MM.1S (cell line): Measurements from ENCODE around the gene RUBCN.

Experiments used
- CTCF ChIP-seq: fragments of 300-600 bp; sonication (generic); IDR thresholded peaks from 2 replicates; pipeline ENCODE4 v1.5.1; 2016; ENCODE audit warnings: antibody characterized with exemption, low read length, mixed read lengths
- EZH2 ChIP-seq: fragments of 300-600 bp; sonication (generic); optimal IDR thresholded peaks from 2 replicates; pipeline ENCODE3; 2017; ENCODE audit warnings: low read depth, mild to moderate bottlenecking, antibody characterized with exemption, low read length, mixed read lengths

GRCh38 chr3:197683191-197683590 lies 53.5 kb downstream of the RUBCN start:
- no peak for TF ChIP-seq CTCF
- TF ChIP-seq EZH2: no peak
